Left ventricle myocardium superior (tissue), 1 donor: ENCODE data around the gene PPP1R16B. TPM values are rescaled to one million over a fixed set of nuclear protein-coding genes. Genes with fewer than 3 reads are reported as not detected.

Experiments
- ATAC-seq: fragments of 200-7000 bp; cut with Tn5 transposase; one replicate; pipeline ENCODE4 v1.9.1; 2020; ENCODE audit warnings: mild to moderate bottlenecking, moderate library complexity
- DNase-seq: peaks from one replicate; pipeline ENCODE4 v3.0.0-alpha.2; 2020
- intact Hi-C: fragments of 100-400 bp; cut with micrococcal nuclease; formaldehyde crosslinking; loops from one replicate; pipeline ENCODE4 v1.11.0; 2022
- total RNA-seq: library from RNA; stranded (reverse); fragmentation: NEBNext Ultra II Directional; extraction: Animal tissue kit (Norgen Biotek cat#: 25700); gene quantifications from one replicate; pipeline ENCODE4 v1.2.1, GENCODE V29; 2021
- donor health status: DM: no; HTN: yes; CAD: no; lungs with severe emphysema.

PPP1R16B gene
- total RNA-seq, 1 donor from 2014 or later: 9.4 TPM

DNA sequence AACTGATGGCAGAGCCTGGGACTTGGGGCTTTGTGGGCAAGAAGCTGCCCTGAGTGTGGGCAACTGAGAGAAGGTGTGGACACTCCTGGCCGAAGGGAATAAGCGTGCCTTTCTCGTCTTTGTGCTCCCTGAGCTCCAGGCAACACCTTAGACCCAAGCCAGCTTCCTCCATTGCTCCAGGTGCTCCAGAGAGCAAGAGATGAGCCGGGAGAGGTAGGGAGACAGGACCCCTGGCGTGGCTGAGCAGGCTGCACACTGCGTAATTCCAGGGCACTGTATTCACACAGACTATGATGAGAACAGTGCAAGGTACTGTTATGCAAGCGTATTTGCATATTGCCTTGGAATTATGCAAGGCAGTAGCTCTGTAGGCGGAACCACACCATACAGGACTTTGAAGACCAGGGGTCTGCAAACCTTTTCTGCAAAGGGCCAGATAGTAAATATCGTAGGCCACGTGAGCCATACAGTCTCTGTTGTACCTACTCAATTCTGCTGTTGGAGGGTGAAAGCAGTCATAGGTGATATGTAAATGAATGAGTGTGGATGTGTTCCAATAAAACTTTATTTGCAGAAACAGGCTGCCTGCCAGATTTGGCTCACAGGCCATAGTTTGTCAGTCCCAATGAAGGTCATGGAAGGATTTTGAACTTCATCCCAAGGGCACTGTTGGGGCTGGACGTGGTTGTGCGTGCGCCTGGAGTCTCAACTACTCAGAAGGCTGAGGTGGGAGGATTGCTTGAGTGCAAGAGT lies 78.7 kb downstream of the PPP1R16B start:
- ATAC-seq (no peak), DNase-seq (no peak)
- intact Hi-C loops: no loop called here

DNA sequence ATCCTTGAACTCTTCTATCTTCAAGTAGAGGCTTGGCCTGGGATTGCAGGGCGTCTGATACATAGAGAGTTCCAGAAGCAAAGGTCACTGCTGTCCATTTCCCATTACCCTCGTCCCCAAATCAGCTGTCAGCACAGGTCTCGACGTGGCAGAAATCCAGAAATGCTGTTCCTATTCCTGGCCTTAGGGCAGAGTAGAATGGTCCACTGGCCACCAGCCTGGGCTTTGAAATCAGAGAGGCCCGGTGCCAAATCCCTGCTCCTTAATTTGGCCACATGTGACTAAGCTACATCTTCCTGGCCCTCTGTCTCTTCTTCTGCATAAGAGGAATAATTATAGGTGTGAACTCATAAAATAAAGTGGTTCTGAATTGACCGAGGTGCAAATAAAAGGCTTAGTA lies 79.9 kb downstream of the PPP1R16B start:
- no peak for ATAC-seq
- no peak for DNase-seq
- intact Hi-C loops: no loop called here

DNA sequence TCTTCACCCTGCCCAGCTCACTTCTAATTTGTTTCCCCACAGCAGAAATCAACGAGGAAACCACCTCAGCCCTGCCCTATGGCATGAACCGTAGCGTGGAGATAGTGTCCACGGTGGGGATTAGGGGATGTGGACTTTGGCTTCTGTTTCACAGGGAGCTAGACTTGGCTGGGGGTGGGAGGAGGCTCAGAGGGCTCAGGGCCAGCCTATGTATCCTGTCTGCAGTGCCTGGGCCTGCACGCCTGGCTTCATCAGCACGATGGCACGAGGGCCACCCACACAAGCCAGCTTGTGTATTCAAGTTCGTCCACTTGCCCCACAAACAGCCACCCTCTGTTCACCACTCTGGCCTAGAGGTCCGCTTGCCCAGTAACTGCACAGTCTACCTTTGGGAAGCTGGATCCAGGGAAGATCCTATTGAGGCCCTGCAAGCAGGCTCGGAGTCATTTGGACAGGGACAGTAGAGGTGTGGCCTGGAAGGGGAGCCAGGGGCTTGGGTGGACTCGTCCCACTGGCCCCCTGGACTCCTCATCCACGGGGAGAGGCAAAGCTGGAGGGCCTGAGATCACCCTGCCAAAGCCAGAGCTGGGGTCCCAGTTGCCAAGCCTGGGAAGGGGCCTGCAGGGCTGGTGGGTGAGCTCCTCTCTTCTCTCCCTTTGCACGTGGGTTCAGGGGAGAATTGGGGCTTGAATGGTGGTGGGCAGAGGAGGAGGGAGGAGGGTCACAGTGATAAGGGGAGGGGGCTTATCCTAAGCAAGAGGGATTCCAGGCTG lies 82.7 kb downstream of the PPP1R16B start:
- DNase-seq (no peak), ATAC-seq (no peak)
- intact Hi-C loops: no loop called here

DNA sequence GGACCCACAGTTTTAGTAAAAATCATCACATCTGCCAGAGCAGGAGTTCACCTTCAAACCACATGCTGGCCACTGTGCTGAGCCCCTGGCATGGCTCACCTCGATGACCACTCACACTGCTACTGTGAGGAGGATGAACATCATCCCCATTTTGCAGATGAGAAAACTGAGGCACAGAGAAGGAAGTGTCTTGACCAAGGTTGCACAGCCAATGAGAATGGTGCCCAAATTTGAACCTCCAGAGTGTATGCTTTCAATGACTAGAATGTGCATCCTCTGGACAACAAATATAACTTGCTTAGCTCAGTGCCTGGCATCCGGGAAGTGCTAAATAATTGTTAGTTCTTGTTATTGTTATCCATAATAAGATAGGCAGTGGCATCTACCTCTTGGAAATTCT lies 83.6 kb downstream of the PPP1R16B start:
- DNase-seq (no peak), ATAC-seq (no peak)
- intact Hi-C loops: no loop called here

DNA sequence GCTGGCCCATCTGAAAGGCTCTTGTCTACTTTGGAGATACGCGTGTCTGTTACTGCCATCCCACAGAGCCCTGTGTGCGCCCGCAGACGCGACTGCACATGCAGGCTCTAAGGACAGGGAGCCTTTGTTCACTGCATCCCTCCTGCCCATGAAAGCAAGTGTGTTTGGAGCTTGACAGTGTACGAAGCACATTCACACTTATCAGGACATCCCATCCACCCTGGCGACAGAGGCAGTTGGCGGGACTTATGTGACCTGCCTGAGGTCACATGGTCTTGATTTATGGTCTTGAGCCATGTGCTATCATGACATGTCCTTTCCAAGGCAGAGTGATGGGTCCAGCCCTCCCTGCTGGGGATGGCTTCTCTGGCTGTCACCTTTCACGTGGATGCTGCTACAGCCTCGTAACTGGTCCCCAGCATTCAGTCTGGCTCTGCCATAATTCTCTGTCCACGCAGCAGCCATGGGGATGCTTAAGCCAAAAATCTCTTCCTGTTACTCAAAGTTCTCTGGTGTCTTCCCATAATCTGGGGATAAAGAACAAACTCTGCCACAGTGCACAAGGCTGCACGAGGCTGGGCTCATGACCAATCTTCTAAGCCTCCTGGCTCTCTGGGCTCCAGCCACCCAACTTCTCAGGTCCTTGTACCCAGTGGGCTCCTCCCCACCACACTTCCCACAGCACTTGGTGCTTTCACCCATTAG lies 84.4 kb downstream of the PPP1R16B start:
- ATAC-seq (no peak), DNase-seq (no peak)
- intact Hi-C loops: no loop called here

DNA sequence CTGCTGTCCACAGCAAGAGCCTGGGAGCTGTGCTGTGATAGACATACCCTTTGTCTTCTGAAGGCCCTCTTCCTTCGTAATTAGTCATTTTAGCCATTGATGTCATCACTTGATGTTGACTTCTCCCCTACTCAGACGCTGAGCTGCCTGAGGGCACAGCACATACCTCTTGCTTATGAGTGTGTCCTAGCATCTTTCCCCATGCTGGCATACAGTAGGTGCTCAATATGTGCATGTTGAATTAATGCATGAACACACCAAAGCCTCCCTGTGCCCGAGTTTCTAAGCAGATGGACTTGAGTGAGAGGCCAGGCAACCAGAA lies 85.0 kb downstream of the PPP1R16B start:
- ATAC-seq: no peak
- intact Hi-C loops: no loop called here
- no peak for DNase-seq

DNA sequence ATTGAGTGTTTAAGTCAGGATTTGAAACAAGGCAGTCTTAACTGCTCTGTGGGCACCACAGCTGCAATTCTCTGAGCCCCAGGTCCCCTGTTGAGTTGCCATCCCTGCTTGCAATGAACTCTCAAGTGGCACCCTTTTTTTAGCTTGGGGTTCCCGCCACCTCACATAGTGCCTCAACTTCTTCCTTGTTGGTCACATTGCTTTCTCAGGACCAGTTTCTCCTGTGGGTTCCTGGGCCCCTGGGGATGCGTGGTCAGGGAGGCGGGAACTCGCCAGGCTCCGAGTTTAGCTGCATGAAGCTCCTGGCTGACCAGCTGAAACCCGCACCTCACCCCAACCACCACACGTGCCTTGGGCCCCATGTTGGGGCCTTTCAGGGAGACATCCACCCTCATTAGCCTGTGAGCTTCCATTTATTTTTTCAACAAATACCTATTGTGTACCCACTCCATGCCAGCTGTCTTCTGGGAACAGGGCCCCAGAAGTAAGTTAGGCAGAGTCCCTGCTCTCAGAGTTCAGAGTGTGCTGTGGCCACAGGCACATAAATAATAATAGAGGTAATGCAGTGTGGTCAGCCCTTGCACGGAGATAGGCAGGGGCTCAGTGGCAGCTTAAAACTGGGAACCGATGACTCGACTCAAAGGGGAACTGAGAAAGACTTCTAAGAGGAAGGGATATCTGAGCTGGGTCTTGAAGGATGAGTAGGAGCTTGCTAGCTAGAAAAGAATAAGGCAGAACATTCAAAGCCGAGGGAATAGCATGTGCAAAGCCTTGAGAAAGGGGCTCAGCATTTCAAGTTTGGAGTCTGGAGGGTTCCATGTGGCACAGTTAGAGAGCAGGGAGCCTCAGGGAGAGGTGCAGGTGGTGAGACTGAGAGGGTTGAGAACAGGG lies 86.8 kb downstream of the PPP1R16B start:
- DNase-seq (no peak), ATAC-seq (no peak)
- intact Hi-C loops: no loop called here

DNA sequence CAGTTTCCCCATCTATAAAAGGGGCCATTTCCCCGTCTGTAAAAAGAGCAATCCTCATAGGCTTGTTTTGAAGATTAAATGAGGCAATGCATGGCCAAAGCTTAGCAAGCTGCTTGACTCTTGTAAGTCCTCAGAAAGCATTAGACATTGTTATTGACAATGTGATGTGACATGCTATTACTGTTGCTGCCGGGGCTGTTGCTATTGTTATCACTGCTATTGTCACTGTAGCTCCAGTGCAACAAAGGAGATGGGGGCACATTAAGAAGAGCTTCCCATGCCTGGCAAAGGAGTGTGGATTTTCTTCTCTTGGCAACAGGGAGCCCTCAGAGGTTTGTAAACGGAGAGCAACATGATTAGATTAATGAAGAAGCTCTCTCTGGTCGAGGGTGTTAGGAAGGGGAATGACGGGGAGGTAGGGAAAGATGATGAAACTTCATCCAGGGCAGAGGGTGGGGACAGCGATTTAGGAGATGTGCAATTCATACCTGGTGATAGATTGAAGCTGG lies 87.6 kb downstream of the PPP1R16B start:
- ATAC-seq (no peak), DNase-seq (no peak)
- intact Hi-C loops: no loop called here

DNA sequence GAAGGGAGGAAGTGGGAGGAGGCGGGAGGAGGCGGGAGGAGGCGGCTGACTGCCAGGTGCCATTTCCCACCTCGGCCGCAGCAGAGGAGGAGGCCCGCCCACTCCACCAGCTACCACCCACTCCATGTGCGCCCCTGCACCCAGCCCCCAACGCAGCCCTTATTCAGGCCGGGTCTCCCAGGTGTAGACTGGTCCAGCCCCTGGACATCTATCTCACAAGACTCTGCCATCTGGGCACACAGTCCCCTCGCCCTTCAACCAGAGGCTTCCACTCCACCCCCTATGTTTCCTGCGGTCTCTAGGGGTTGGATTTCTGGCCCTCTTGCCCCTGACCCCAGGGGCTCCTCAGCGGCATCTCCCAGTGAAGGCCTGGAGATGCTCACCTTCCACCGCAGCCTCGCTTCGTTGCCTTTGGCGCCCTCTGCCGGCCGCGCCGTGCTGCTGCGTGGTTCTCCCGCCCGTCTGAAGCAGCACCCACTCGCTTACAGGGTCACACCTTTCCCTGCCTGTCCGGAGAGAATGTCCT lies 88.1 kb downstream of the PPP1R16B start:
- intact Hi-C loops: no loop called here
- ATAC-seq: peak; percentile 92

DNA sequence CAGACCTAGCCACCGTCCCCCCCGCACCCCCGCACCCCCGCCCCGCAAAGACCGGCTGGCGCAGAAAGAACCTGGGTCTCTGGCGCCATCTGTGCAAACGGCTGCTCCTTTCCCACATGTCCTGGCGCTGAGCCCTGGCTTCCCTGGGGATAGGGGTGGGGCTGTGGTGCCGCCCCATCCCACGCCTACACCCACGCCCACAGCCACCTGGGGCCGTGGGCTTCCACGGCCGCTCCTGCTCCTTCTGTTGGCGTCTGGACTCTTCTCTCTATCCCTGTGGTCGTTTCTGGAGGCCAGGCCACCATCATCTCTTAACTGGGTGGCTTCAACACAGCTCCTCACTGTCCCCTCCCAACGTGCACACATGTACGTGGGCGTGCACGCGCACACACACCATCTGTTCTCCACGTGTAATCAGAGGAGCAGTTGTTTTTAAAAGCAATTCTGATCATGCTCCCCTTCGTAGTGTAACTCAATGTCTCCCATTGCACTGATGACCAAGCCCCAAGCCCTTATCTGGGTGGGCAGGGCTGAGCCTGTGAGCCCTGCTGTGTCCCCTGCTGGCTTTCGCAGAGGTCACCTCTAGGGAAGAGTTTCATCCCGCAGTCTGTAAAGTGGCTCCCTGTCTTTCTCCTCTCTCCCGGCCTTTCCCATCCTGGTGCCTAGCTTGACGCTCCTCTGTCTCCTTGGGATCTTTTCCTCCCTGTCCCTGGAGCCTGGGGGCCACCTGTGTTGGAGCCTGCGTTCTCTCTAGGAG lies 88.8 kb downstream of the PPP1R16B start:
- ATAC-seq: peak; percentile 75
- intact Hi-C loops: no loop called here
- DNase-seq: peak; percentile 66

More for the DNA sequence above, 88.1 kb downstream of the PPP1R16B start:
- DNase-seq: peak; percentile 79

DNA sequence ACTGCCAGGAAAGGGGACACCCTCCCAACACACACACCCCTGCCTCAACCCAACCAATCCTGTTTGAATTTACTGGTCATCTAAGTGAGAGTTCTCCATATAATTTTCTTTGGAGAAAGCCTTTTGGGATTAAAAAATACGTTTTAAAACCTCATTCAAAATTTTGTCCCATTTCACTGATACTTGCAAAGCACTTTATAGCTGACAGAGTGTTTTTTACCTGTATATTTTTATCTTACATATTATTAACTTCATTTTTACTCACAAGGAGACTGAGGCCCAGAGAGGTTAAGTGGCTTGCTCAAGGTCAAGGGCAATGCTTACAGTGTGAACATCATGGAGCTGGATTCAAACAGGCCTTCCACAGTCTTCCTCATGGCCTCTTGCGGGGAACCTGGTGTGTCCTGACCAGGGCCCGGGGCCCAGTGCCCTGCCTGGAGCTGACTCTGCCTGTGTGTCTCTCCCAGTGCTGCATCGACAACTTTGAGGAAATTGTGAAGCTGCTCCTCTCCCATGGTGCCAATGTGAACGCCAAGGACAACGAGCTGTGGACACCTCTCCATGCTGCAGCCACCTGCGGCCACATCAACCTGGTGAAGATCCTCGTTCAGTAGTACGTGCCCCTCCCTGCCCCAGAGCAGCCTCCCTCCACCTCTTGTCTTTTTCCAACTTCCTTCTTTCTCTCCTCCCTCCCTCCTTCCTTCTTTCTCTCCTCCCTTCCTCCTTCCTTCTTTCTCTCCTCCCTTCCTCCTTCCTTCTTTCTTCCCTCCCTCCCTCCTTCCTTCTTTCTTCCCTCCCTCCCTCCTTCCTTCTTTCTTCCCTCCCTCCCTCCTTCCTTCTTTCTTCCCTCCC lies 89.8 kb downstream of the PPP1R16B start:
- intact Hi-C loops: no loop called here

DNA sequence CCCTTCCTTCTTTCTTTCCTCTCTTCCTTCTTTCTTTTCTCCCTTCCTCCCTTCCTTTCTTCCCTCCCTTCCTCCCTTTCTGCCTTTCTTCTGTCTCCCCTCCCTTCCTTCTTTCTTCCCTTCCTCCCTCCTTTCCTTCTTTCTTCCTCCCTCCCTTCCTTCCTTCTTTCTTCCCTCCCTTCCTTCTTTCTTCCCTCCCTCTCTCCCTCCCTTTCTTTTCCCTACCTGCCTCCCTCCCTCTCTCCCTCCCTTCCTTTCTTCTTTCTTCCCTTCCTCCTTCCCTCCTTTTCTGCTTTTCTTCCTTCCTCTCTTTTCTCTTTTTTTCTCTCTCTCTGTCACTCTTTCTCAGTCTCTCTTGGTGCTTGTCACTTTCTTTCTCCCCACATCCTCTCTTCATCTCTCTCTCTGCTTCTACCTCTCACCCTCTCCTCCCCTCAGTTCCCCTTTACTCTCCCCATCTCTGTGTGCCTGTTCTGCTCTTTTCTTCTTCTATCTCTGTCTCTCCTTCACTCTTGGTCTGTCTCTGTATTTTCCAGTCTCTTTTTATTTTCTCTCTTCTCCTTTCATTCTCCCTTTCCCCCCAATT lies 90.6 kb downstream of the PPP1R16B start:
- no peak for ATAC-seq
- no peak for DNase-seq
- intact Hi-C loops: no loop called here

More for the DNA sequence above, 89.8 kb downstream of the PPP1R16B start:
- DNase-seq: no peak
- no peak for ATAC-seq

DNA sequence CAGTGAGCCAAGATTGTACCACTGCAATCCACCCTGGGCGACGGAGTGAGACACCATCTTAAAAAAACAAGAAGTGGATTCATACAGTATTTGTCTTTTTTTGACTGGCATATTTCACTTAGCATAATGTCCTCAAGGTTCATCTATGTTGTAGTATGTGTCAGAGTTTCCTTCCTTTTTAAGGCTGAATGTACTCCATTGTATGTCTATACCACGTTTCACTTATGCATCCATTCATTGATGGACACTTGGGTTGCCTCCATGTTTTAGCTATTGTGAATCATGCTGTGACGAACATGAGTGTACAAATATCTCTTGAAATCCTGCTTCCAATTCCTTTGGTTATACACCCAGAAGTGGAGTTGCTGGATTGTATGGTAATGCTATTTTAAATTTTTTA lies 91.8 kb downstream of the PPP1R16B start:
- ATAC-seq (no peak), DNase-seq (no peak)
- intact Hi-C loops: no loop called here

DNA sequence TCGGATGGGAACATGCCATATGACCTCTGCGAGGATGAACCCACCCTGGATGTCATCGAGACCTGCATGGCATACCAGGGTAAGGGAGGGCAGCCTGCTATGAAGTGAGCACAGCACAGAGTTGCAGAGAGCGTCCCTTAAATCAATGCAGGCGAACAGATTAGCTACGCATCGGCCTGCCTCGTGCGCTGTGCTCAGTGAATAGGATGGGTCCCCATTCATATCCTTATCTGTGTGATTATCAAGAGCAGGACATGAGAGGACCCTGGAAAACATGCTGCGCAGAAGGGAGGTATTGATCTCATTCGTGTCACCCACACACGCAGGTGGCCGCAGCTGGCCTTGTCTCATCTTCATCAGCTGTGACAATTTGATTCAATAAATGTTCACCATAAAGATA lies 95.1 kb downstream of the PPP1R16B start:
- ATAC-seq (no peak), DNase-seq (no peak)
- intact Hi-C loops: no loop called here

DNA sequence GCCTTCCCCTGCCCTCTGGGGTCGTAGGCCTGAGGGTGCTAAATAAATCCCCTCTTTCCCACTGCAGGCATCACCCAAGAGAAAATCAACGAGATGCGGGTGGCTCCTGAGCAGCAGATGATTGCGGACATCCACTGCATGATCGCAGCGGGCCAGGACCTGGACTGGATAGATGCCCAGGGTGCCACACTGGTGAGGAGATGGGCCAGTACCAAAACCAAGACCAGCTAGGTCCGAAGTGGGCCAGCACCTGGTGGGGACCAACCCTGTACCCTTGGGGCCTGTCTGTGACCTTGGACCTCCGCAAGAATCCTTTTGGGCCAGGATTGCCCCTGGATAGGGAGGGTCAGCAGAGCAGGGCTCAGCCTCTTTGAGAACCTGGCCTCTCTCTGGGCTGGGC lies 97.1 kb downstream of the PPP1R16B start:
- DNase-seq (no peak), ATAC-seq (no peak)
- intact Hi-C loops: no loop called here

DNA sequence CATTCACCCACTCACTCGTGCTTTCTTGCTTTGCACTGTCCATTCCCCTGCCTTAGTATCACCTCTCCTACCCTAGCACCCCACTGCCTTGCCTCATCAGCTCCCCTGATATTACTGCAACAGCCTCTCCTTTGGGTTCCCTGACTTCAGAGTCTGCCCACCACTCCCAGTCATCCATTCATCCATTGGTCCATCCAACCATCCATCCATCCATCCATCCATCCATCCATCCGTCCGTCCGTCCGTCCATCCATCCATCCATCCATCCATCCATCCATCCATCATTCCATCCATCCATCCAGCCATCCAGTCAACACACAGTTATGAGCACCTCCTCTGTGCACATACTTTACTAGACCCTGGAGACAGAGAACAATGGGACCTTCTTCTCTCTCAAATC lies 97.8 kb downstream of the PPP1R16B start:
- intact Hi-C loops: no loop called here
- DNase-seq: no peak
- no peak for ATAC-seq

DNA sequence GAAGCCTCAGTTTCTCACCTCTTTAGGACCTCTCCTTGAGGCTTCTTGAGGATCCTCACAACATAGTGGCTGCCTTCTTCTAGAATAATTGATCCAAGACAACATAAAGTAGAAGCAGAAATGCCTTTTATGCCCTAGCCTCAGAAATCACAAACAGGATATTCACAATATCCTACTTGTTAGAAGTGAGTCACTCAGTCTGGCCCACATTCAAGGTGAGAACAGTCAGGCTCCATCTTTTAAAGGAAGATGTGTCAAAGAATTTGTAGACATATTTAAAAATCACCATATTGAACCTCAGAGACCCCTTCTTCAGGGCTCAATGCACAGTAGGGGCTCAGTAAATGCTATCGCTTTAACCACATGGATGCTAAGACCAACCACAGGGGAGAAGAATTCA lies 99.9 kb downstream of the PPP1R16B start:
- ATAC-seq: no peak
- intact Hi-C loops: no loop called here
- DNase-seq: no peak
